H9 (cell line): ENCODE results near the gene TBPL1. TPM values are rescaled to one million over a fixed set of nuclear protein-coding genes. Genes with fewer than 3 reads are reported as not detected.

Experiments
- DNase-seq: peaks from one replicate; pipeline ENCODE4 v3.0.0-alpha.2; 2017
- H2AFZ ChIP-seq: one replicate; pipeline ENCODE4 v1.6.1; 2013; ENCODE audit warnings: mild to moderate bottlenecking, low read length, control low read depth, moderate library complexity
- H2AK5ac ChIP-seq: 2 replicates; pipeline ENCODE4 v1.6.1; 2013; ENCODE audit warnings: low read length, control low read depth, mixed read lengths; ENCODE audit not compliant: insufficient read length
- H2BK120ac ChIP-seq: one replicate; pipeline ENCODE4 v1.6.1; 2013; ENCODE audit warnings: low read depth, mild to moderate bottlenecking, low read length, control low read depth, inconsistent platforms; ENCODE audit not compliant: poor library complexity, severe bottlenecking
- H2BK12ac ChIP-seq: 2 replicates; pipeline ENCODE4 v1.6.1; 2013; ENCODE audit warnings: low read length, control low read depth, mixed read lengths, low read depth; ENCODE audit not compliant: insufficient read length
- H2BK15ac ChIP-seq: 2 replicates; pipeline ENCODE4 v1.6.1; 2013; ENCODE audit warnings: low read depth, low read length, control low read depth
- H2BK20ac ChIP-seq: one replicate; pipeline ENCODE4 v1.6.1; 2013; ENCODE audit warnings: low read depth, mild to moderate bottlenecking, low read length, control low read depth, inconsistent platforms; ENCODE audit not compliant: poor library complexity, severe bottlenecking
- H2BK5ac ChIP-seq: 2 replicates; pipeline ENCODE4 v1.6.1; 2013; ENCODE audit warnings: low read length, control low read depth, mixed read lengths; ENCODE audit not compliant: insufficient read length
- H3K14ac ChIP-seq: 2 replicates; pipeline ENCODE4 v1.6.1; 2013; ENCODE audit warnings: low read length, control low read depth; ENCODE audit not compliant: insufficient read depth
- H3K18ac ChIP-seq: 2 replicates; pipeline ENCODE4 v1.6.1; 2013; ENCODE audit warnings: low read depth, mild to moderate bottlenecking, mixed read lengths, low read length, control low read depth; ENCODE audit not compliant: insufficient read length
- H3K23ac ChIP-seq: 2 replicates; pipeline ENCODE4 v1.6.1; 2013; ENCODE audit warnings: low read length, control low read depth, mixed read lengths, low read depth; ENCODE audit not compliant: insufficient read length
- H3K23me2 ChIP-seq: 2 replicates; pipeline ENCODE4 v1.6.1; 2013; ENCODE audit warnings: low read depth, mild to moderate bottlenecking, mixed read lengths, low read length, control low read depth; ENCODE audit not compliant: insufficient read length, poor library complexity, severe bottlenecking
- H3K27ac ChIP-seq: 2 replicates; pipeline ENCODE4 v1.5.1; 2013; ENCODE audit warnings: low read length, control low read depth, mixed read lengths, low read depth; ENCODE audit not compliant: insufficient read length
- H3K27me3 ChIP-seq: 2 replicates; pipeline ENCODE4 v1.6.1; 2013; ENCODE audit warnings: low read length, control low read depth, inconsistent platforms; ENCODE audit not compliant: insufficient read depth
- H3K4ac ChIP-seq: 2 replicates; pipeline ENCODE4 v1.6.1; 2013; ENCODE audit warnings: low read depth, mild to moderate bottlenecking, control low read depth, inconsistent platforms, low read length, moderate library complexity
- H3K4me1 ChIP-seq: 2 replicates; pipeline ENCODE4 v1.6.1; 2013; ENCODE audit warnings: low read length, control low read depth, inconsistent platforms; ENCODE audit not compliant: insufficient read depth
- H3K4me2 ChIP-seq: 2 replicates; pipeline ENCODE4 v1.6.1; 2013; ENCODE audit warnings: low read length, control low read depth, mixed read lengths; ENCODE audit not compliant: insufficient read length, insufficient read depth
- H3K56ac ChIP-seq: 2 replicates; pipeline ENCODE4 v1.6.1; 2013; ENCODE audit warnings: low read depth, mild to moderate bottlenecking, mixed read lengths, low read length, control low read depth; ENCODE audit not compliant: insufficient read length
- H3K79me1 ChIP-seq: 2 replicates; pipeline ENCODE4 v1.6.1; 2013; ENCODE audit warnings: low read depth, mild to moderate bottlenecking, moderate library complexity, low read length, control low read depth, inconsistent platforms; ENCODE audit not compliant: insufficient read depth, poor library complexity, severe bottlenecking
- H3K79me2 ChIP-seq: 2 replicates; pipeline ENCODE4 v1.6.1; 2013; ENCODE audit warnings: low read length, control low read depth, inconsistent platforms; ENCODE audit not compliant: insufficient read depth
- H3K9ac ChIP-seq: 2 replicates; pipeline ENCODE4 v1.6.1; 2013; ENCODE audit warnings: low read length, control low read depth, mixed read lengths; ENCODE audit not compliant: insufficient read length; ENCODE audit errors: extremely low read depth
- H3K9me3 ChIP-seq: one replicate; pipeline ENCODE4 v1.6.1; 2013; ENCODE audit warnings: low read depth, low read length, inconsistent platforms; ENCODE audit not compliant: control insufficient read depth
- H3T11ph ChIP-seq: one replicate; pipeline ENCODE4 v1.6.1; 2013; ENCODE audit warnings: mild to moderate bottlenecking, low read length, control low read depth, inconsistent platforms
- H4K20me1 ChIP-seq: one replicate; pipeline ENCODE4 v1.6.1; 2013; ENCODE audit not compliant: control insufficient read depth, insufficient read length, insufficient read depth
- H4K5ac ChIP-seq: 2 replicates; pipeline ENCODE4 v1.6.1; 2013; ENCODE audit warnings: low read depth, mild to moderate bottlenecking, mixed read lengths, low read length, control low read depth; ENCODE audit not compliant: insufficient read length
- H4K8ac ChIP-seq: replicated peaks from 2 replicates; pipeline ENCODE4 v1.6.1; 2013; ENCODE audit warnings: low read length, control low read depth, mixed read lengths, low read depth; ENCODE audit not compliant: insufficient read length
- H4K91ac ChIP-seq: 2 replicates; pipeline ENCODE4 v1.6.1; 2013; ENCODE audit warnings: low read depth, mild to moderate bottlenecking, moderate library complexity, mixed read lengths, low read length, control low read depth; ENCODE audit not compliant: insufficient read length
- H3K27ac Mint-ChIP-seq, 3 experiments: 2 replicates in 2 of 3; 3 replicates in 1 of 3; pipeline ENCODE4 v1.8.0; 2020 to 2021; ENCODE audit warnings: mixed read lengths in 3 of 3, mild to moderate bottlenecking in 1 of 3, moderate library complexity in 1 of 3
- H3K27me3 Mint-ChIP-seq: 2 replicates; pipeline ENCODE4 v1.8.0; 2021; ENCODE audit warnings: low read depth, mild to moderate bottlenecking, moderate library complexity, mixed read lengths
- H3K36me3 Mint-ChIP-seq, 3 experiments: 2 replicates in 2 of 3; 3 replicates in 1 of 3; pipeline ENCODE4 v1.8.0; 2020 to 2021; ENCODE audit warnings: low read depth in 3 of 3, mixed read lengths in 3 of 3; ENCODE audit not compliant: insufficient read depth in 1 of 3
- H3K4me1 Mint-ChIP-seq, 2 experiments: 2 replicates each; pipeline ENCODE4 v1.8.0; 2020; ENCODE audit warnings: mixed read lengths in 2 of 2
- H3K4me3 Mint-ChIP-seq, 2 experiments: 2 replicates in 1 of 2; 3 replicates in 1 of 2; pipeline ENCODE4 v1.8.0; 2020 to 2021; ENCODE audit warnings: mild to moderate bottlenecking in 2 of 2, mixed read lengths in 2 of 2, moderate library complexity in 1 of 2
- H3K9me3 Mint-ChIP-seq, 2 experiments: 2 replicates in 1 of 2; 3 replicates in 1 of 2; pipeline ENCODE4 v1.8.0; 2020; ENCODE audit warnings: mild to moderate bottlenecking in 2 of 2, mixed read lengths in 2 of 2, moderate library complexity in 1 of 2
- CTCF ChIP-seq: fragments of 200-600 bp; sonication (generic); conservative IDR thresholded peaks from 3 replicates; pipeline ENCODE4 v1.8.0; 2021; ENCODE audit warnings: antibody characterized with exemption, mild to moderate bottlenecking
- WGBS: extraction: QIAGEN DNeasy Blood & Tissue Kit; methylation state at CpG from one replicate; pipeline ENCODE4 v1.1.7; 2013; ENCODE audit warnings: missing lambda C conversion rate, low lambda C conversion rate, mixed read lengths; ENCODE audit not compliant: insufficient read length; ENCODE audit errors: extremely low coverage; 5-methylcytosine and 5-hydroxymethylcytosine counted together
- total RNA-seq: library from RNA; stranded (reverse); gene quantifications from 2 replicates; pipeline ENCODE4 v1.2.1, GENCODE V29; 2021

TBPL1 gene
- total RNA-seq, 1 experiment from 2014 or later = 49.7 TPM

GRCh38 chr6:133955582-133956415 lies 2.8 kb downstream of the TBPL1 start:
- Histone ChIP-seq H3K4me1 (peaks cover 3% of the 10 kb centered on the region; the same call in 1 of the 2 replicates), H3K79me1 (no peaks in the 10 kb centered on the region), H3K18ac (no peak overlapping the region), H2BK15ac (no peak overlapping the region), H3K14ac (no peak overlapping the region), H3K79me2 (peaks cover 24% of the 10 kb centered on the region; the same call in 1 of the 2 replicates), H3T11ph (no peak overlapping the region), H3K27ac (no peak overlapping the region), H3K4ac (no peak overlapping the region), H3K56ac (no peak overlapping the region), H4K91ac (no peak overlapping the region), H2AFZ (no peak overlapping the region), H2BK20ac (no peak overlapping the region), H2BK120ac (no peak overlapping the region), H4K5ac (no peak overlapping the region), H4K8ac (no peak overlapping the region), H3K9ac (no peak overlapping the region), H3K23me2 (peaks cover 12% of the 10 kb centered on the region), H3K9me3 (no peaks in the 10 kb centered on the region), H3K4me2 (no peak overlapping the region), H2BK5ac (no peak overlapping the region), H4K20me1 (no peaks in the 10 kb centered on the region), H3K27me3 (no peaks in the 10 kb centered on the region), H2AK5ac (no peak overlapping the region), H2BK12ac (no peak overlapping the region), H3K23ac (no peak overlapping the region)
- Mint-ChIP-seq H3K4me1 (peaks cover 23 to 40% of the 10 kb centered on the region in 2 experiments), H3K27me3 (peaks cover 9% of the 10 kb centered on the region), H3K9me3 (no peaks in the 10 kb centered on the region), H3K27ac (no peak overlapping the region), H3K4me3 (no peak overlapping the region; a peak in 1 of 5 replicates), H3K36me3 (no peaks in the 10 kb centered on the region)
- no CpG with 5 or more reads among the region's 5 CpGs for WGBS
- no peak for TF ChIP-seq CTCF
- no peak for DNase-seq
